HUES64 (cell line): ENCODE data around the gene RLBP1.

Experiments
- H3K27ac ChIP-seq: 2 replicates; pipeline ENCODE4 v1.7.0; 2013; ENCODE audit warnings: low read depth, low read length, inconsistent platforms
- H3K27me3 ChIP-seq: 2 replicates; pipeline ENCODE4 v1.6.1; 2013; ENCODE audit warnings: mild to moderate bottlenecking, low read length; ENCODE audit not compliant: insufficient read depth
- H3K36me3 ChIP-seq: 2 replicates; pipeline ENCODE4 v1.6.1; 2013; ENCODE audit warnings: mild to moderate bottlenecking, low read length; ENCODE audit not compliant: insufficient read depth
- H3K4me1 ChIP-seq: 2 replicates; pipeline ENCODE4 v1.6.1; 2013; ENCODE audit warnings: mild to moderate bottlenecking, low read length, moderate library complexity; ENCODE audit not compliant: insufficient read depth
- H3K4me3 ChIP-seq: 2 replicates; pipeline ENCODE4 v1.5.1; 2013; ENCODE audit warnings: mild to moderate bottlenecking, low read length, moderate library complexity
- H3K9ac ChIP-seq: 2 replicates; pipeline ENCODE4 v1.6.1; 2013; ENCODE audit warnings: mild to moderate bottlenecking, low read depth, low read length
- H3K9me3 ChIP-seq: 2 replicates; pipeline ENCODE4 v1.6.1; 2013; ENCODE audit warnings: low read depth, low read length; ENCODE audit not compliant: insufficient read depth
- WGBS: fragments of 150-250, 120-280 bp; methylation state at CpG from one replicate; pipeline ENCODE4 v1.1.7; 2013; ENCODE audit warnings: missing lambda C conversion rate; 5-methylcytosine and 5-hydroxymethylcytosine counted together

Gene RLBP1

DNA sequence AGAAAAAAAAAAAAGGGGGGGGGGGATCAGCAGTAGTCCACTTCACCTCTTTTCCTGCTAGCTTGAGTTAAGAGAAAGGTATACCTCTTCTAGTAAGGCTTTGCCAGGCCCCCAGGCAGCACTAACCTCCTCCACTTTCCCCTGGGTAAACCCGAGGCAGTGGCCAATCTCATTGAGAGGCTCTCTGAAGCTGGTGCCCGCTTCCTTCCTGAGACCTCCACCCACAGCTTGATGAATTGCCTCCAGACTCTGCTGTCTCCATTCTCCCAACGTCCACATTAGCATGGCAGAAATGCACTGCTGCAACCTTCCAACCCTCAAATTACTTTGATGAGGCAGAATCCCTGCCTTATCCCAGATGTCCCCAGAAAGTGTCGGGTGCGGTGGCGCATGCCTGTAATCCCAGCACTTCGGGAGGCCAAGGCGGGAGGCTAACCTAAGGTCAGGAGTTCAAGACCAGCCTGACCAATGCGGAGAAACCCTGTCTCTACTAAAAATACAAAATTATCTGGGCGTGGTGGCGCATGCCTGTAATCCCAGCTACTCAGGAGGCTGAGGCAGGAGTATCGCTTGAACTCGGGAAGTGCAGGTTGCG is 15.3 kb downstream of the RLBP1 start:
- Histone ChIP-seq H3K9ac (no peak overlapping the region), H3K9me3 (no peaks in the 10 kb centered on the region), H3K4me3 (no peak overlapping the region), H3K36me3 (no peaks in the 10 kb centered on the region), H3K4me1 (peaks cover 9% of the 10 kb centered on the region; the same call in 1 of the 2 replicates), H3K27ac (no peak overlapping the region), H3K27me3 (no peaks in the 10 kb centered on the region)
- whole genome bisulfite sequencing = 93% methylated on average over 14 of the region's 14 CpGs

GRCh38 chr15:89203705-89204273 is 17.6 kb downstream of the RLBP1 start:
- Histone ChIP-seq H3K9me3 (no peaks in the 10 kb centered on the region), H3K4me1 (peaks cover 25% of the 10 kb centered on the region), H3K4me3 (no peak overlapping the region), H3K27ac (no peak overlapping the region), H3K9ac (no peak overlapping the region), H3K36me3 (no peaks in the 10 kb centered on the region), H3K27me3 (no peaks in the 10 kb centered on the region)
- WGBS = 74% methylated on average over 2 of the region's 2 CpGs

DNA sequence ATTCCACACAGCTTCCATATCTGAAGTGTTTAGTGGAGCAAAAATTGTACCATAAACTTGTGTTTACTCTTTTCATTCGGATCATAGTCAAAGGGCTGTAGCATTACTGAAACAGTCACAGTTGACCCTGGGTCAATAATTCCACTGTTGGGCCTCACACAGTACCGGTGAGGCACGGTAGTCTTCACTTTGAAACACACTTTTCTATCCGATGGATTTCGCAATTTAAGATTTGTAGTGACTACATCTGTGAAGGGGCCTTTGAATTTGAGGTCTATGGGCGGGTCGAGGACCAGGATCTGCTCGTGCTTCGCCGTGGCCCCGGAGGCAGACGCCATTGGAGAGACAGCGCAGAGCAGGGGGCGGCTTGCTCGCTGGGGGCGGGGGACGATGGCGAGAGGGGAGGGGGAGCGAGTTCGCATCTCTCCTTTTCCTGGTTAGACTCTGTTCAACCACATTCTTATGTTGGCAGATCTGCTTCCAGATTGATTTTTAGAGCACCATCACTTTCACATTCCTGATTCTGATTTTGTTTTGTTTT is 19.8 kb downstream of the RLBP1 start:
- no peaks in the 10 kb centered on the region for H3K9me3 ChIP-seq
- 90% methylated on average over 20 of the region's 20 CpGs for WGBS
- no peaks in the 10 kb centered on the region for H3K36me3 ChIP-seq
- peaks cover 45% of the 10 kb centered on the region for H3K4me1 ChIP-seq
- H3K27me3 ChIP-seq = no peaks in the 10 kb centered on the region
- no peak overlapping the region for H3K4me3 ChIP-seq
- H3K27ac ChIP-seq = no peak overlapping the region
- H3K9ac ChIP-seq = no peak overlapping the region

DNA sequence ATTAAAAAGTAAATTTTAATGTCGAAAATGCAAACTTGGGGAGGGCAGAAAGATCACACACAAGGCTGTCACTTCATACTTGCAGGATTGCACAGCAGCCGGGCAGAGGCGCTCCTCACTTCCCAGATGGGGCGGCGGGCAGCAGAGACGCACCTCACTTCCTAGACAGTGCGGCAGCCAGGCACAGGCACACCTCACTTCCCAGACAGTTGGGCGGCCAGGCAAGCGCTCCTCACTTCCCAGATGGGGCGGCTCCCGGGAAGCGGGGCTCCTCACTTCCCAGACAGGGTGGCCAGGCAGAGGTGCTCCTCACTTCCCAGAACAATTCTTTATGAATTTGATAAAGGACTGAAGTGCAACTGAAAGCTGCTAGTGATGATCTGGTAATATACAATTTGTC is 21.2 kb downstream of the RLBP1 start:
- H3K36me3 ChIP-seq = no peaks in the 10 kb centered on the region
- H3K9me3 ChIP-seq = no peaks in the 10 kb centered on the region
- H3K27ac ChIP-seq = peak overlapping the region; percentile 81; the same call in 1 of the 2 replicates
- 94% methylated on average over 12 of the region's 12 CpGs for WGBS
- no peak overlapping the region for H3K4me3 ChIP-seq
- H3K9ac ChIP-seq = no peak overlapping the region
- no peaks in the 10 kb centered on the region for H3K27me3 ChIP-seq
- H3K4me1 ChIP-seq = peaks cover 45% of the 10 kb centered on the region

- Histone ChIP-seq H3K4me1 (peaks cover 45% of the 10 kb centered on the region), H3K27ac (peak overlapping the region; percentile 81; the same call in 1 of the 2 replicates), H3K27me3 (no peaks in the 10 kb centered on the region), H3K9me3 (no peaks in the 10 kb centered on the region), H3K9ac (no peak overlapping the region), H3K4me3 (no peak overlapping the region), H3K36me3 (no peaks in the 10 kb centered on the region)
- WGBS = 23% methylated on average over 4 of the region's 6 CpGs
These were observed 21.6 kb downstream of the RLBP1 start for GRCh38 chr15:89199746-89200145.

DNA sequence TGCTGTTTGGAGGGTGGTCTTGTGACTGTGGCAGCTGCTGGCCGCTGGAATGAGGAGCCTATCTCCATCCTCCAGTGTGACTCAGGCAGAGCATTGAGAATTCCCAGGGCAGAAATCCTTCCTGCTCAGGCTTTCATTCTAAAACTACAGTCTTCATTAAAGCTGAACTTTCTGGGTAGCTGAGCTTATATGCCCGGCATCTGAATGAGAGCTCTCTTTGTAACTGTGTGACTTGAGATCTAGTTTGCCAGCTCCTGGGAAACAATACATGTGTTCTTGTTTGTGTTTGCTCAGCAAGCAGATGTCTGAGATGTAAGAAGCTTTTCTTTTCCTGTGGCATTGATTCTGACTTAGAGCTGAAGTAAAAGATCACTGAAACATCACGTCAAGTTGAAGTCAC is 22.4 kb downstream of the RLBP1 start:
- peak overlapping the region; percentile 81 for H3K27ac ChIP-seq
- WGBS = 86% methylated on average over 3 of the region's 3 CpGs
- H3K36me3 ChIP-seq = no peaks in the 10 kb centered on the region
- H3K9ac ChIP-seq = no peak overlapping the region
- no peaks in the 10 kb centered on the region for H3K9me3 ChIP-seq
- no peaks in the 10 kb centered on the region for H3K27me3 ChIP-seq
- peaks cover 45% of the 10 kb centered on the region for H3K4me1 ChIP-seq
- H3K4me3 ChIP-seq = no peak overlapping the region

DNA sequence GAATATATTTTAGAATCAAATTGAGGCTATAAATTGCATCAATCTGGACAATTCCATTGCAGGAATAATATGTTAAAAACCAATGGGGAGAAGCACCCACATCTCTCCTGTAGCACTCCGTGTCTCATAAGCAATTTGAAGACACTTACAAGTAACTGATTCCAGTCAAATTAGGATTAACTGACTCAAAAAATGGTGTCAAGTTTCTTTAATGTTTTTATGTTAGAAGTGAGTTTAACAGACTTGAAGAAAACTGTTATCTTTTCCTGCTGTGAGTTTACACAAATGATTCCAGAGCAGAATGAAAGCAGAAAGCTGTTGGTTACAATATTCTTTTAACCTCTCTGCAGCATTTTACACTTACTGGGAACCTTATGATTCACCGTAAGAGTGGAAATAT is 23.2 kb downstream of the RLBP1 start:
- H3K27ac ChIP-seq = peak overlapping the region; percentile 81
- WGBS = 78% methylated on average over 2 of the region's 2 CpGs
- H3K9me3 ChIP-seq = no peaks in the 10 kb centered on the region
- no peak overlapping the region for H3K4me3 ChIP-seq
- H3K27me3 ChIP-seq = no peaks in the 10 kb centered on the region
- 0 out of 2 replicates have a peak, but pooled peaks cover 2% of the 10 kb centered on the region for H3K36me3 ChIP-seq
- H3K9ac ChIP-seq = peak overlapping the region; percentile 41; the same call in 1 of the 2 replicates
- H3K4me1 ChIP-seq = peaks cover 45% of the 10 kb centered on the region

DNA sequence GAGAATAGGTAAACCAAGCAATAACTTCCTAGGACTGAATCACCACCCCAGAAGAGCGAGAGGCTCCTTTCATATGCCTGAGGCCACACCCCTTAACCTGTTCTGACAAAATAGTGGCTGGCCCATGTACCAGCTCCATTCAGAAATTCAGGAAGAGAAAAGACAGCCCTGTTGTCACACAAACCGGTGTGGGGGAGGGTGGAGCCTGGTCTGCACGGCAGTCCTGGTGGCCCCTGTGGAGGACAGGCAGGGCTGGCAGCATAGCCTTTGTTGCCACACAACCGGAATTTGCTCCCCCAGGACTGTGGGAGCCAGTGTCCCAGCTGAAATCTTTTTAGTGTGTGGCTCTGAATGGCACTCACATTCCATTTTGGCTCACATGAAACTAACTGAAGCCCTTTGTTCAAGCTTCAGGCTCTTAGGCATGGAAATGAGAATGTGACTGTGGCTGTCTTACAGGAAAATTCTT is 23.8 kb downstream of the RLBP1 start:
- Histone ChIP-seq H3K9me3 (no peaks in the 10 kb centered on the region), H3K27me3 (no peaks in the 10 kb centered on the region), H3K36me3 (0 out of 2 replicates have a peak, but pooled peaks cover 8% of the 10 kb centered on the region), H3K9ac (peak overlapping the region; percentile 41; the same call in 1 of the 2 replicates), H3K27ac (peak overlapping the region; percentile 81), H3K4me3 (peak overlapping the region; percentile 1; the same call in 1 of the 2 replicates), H3K4me1 (peaks cover 43% of the 10 kb centered on the region)
- WGBS = 18% methylated on average over 4 of the region's 4 CpGs

- Histone ChIP-seq H3K9ac (no peak overlapping the region), H3K27ac (peak overlapping the region; percentile 81; the same call in 1 of the 2 replicates), H3K4me1 (peaks cover 38% of the 10 kb centered on the region), H3K9me3 (no peaks in the 10 kb centered on the region), H3K36me3 (0 out of 2 replicates have a peak, but pooled peaks cover 8% of the 10 kb centered on the region), H3K27me3 (no peaks in the 10 kb centered on the region), H3K4me3 (no peak overlapping the region)
- WGBS = 90% methylated on average over 7 of the region's 7 CpGs
These were observed 24.4 kb downstream of the RLBP1 start for GRCh38 chr15:89196994-89197393.

DNA sequence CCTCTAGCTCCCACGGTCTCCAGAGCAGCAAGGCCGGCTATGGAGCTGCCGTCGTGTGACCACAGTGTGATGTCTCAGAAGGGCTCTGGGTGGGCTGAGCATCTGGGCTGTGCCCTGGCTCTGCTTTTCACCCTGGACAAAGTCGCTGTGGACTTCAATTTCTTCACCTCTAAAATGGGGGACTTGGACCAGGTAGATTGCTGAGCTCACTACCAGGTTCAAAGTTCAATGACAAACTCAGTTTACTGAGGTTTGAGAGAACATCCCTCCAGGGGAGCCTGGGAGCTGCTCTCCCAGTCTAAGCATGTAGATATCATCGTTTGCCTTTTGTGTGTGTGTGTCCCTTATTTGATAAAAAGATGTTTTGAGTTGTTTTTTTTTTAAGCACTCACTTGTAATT is 25.1 kb downstream of the RLBP1 start:
- 92% methylated on average over 6 of the region's 6 CpGs for WGBS
- H3K27me3 ChIP-seq = no peaks in the 10 kb centered on the region
- H3K4me3 ChIP-seq = no peak overlapping the region
- 0 out of 2 replicates have a peak, but pooled peaks cover 8% of the 10 kb centered on the region for H3K36me3 ChIP-seq
- no peak overlapping the region for H3K9ac ChIP-seq
- H3K4me1 ChIP-seq = peaks cover 38% of the 10 kb centered on the region
- H3K27ac ChIP-seq = no peak overlapping the region
- H3K9me3 ChIP-seq = no peaks in the 10 kb centered on the region

DNA sequence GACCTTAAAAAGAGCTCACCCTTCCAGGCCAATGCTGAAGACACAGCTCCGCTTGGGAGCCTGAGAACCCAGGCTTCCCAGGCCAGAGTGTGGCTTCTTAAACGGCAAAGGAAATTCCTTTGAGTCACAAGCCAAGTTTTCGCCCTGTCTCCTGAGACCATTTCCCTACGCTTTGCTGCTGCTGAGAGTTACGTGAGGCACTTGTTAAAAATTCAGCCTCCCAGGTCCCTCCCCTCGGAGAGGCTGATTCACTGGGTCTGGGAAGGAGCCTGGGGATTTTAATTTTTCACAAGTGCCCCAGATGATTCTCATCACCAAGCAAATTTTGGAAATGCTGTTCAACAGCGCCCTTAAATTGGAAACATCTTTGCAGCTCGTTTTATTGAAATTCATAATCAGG is 25.5 kb downstream of the RLBP1 start:
- no peaks in the 10 kb centered on the region for H3K27me3 ChIP-seq
- H3K9me3 ChIP-seq = no peaks in the 10 kb centered on the region
- no peak overlapping the region for H3K4me3 ChIP-seq
- H3K9ac ChIP-seq = no peak overlapping the region
- peaks cover 38% of the 10 kb centered on the region for H3K4me1 ChIP-seq
- 86% methylated on average over 8 of the region's 8 CpGs for WGBS
- no peak overlapping the region for H3K27ac ChIP-seq
- H3K36me3 ChIP-seq = 0 out of 2 replicates have a peak, but pooled peaks cover 8% of the 10 kb centered on the region
